ENCODE measurements around the gene UTS2B.

DNA sequence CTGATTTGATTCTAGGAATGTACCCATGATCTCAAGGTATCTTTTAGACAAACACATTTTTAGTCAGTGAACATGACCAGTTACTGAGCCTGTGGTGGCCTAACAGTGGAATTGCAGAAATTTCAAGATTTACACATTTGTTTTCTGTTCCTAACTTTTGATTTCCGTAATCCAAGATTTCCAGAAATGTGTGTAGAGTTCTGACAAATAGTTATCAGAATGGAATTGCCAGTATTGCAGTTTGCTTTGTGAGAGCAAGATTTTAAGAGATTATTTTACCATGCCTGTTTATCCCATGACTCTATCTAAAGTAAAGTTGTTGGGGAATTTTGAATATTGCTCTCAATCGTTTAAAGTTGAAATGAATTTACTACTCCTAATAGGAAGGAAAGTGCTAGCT, 11.7 kb upstream of the UTS2B start:
- TF ChIP-seq, protein P1, sequence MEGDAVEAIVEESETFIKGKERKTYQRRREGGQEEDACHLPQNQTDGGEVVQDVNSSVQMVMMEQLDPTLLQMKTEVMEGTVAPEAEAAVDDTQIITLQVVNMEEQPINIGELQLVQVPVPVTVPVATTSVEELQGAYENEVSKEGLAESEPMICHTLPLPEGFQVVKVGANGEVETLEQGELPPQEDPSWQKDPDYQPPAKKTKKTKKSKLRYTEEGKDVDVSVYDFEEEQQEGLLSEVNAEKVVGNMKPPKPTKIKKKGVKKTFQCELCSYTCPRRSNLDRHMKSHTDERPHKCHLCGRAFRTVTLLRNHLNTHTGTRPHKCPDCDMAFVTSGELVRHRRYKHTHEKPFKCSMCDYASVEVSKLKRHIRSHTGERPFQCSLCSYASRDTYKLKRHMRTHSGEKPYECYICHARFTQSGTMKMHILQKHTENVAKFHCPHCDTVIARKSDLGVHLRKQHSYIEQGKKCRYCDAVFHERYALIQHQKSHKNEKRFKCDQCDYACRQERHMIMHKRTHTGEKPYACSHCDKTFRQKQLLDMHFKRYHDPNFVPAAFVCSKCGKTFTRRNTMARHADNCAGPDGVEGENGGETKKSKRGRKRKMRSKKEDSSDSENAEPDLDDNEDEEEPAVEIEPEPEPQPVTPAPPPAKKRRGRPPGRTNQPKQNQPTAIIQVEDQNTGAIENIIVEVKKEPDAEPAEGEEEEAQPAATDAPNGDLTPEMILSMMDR (conservative IDR thresholded peaks at IDR 0.05; ENCODE audit: low read depth, low read length): no peak
- no peak for TF ChIP-seq EZH2 (IDR thresholded peaks at IDR 0.05; ENCODE audit: borderline replicate concordance, low read depth, low read length, poor library complexity, severe bottlenecking)

Data from A673 (cell line).